NCI-H2196 treated with DMSO at 0.1 percent for 48 hours (cell line): ENCODE data around the gene GTSE1.

Experiments
- DNase-seq: peaks from one replicate; lab custom pipeline; 2025; ENCODE audit not compliant: unreplicated experiment; lab: John Stamatoyannopoulos, UW

GTSE1 gene

DNA sequence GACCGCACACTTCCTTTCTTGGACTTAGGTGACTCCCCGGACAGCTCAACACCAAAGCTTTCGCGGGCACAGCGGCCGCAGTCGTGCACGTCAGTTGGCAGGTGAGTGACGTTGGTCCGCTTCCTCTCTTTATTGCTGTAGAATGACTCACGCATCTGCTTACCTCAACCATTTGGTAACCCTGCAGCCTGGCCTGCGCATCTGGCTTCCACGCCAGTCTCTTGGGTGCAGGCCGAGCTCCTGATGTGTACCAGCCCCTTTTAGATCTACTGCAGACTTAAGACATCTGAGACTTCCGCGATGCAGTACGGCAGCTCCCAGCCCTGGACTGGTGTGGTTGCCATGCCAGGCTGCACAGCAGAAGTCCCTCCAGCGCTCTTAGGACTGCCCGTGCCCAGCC lies 26.5 kb downstream of the GTSE1 start:
- no peak for DNase-seq

DNA sequence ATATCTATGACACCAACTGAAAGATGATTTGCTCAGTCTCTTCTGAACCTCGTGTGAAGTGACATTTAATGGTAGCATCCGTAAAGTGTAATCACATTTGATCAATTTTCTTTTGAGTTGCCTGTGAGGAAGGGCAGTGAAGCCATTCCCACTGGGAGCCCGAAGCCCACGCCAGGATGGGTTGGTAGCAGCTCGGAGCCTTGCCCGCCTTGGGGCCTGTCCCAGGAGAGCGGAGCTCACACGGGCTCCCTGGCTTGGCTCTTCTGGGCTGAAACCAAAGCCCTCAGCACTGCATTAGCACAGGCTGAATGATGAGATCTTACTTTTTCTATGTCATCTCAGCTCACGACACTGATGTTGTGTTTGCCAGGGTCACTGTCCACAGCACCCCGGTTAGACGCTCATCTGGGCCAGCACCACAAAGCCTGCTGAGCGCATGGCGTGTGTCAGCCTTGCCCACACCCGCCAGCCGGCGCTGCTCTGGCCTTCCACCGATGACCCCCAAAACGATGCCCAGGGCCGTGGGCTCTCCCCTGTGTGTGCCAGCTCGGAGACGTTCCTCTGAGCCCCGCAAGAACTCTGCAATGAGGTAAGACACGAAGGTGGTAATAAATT lies 29.5 kb downstream of the GTSE1 start:
- DNase-seq, result no peak

DNA sequence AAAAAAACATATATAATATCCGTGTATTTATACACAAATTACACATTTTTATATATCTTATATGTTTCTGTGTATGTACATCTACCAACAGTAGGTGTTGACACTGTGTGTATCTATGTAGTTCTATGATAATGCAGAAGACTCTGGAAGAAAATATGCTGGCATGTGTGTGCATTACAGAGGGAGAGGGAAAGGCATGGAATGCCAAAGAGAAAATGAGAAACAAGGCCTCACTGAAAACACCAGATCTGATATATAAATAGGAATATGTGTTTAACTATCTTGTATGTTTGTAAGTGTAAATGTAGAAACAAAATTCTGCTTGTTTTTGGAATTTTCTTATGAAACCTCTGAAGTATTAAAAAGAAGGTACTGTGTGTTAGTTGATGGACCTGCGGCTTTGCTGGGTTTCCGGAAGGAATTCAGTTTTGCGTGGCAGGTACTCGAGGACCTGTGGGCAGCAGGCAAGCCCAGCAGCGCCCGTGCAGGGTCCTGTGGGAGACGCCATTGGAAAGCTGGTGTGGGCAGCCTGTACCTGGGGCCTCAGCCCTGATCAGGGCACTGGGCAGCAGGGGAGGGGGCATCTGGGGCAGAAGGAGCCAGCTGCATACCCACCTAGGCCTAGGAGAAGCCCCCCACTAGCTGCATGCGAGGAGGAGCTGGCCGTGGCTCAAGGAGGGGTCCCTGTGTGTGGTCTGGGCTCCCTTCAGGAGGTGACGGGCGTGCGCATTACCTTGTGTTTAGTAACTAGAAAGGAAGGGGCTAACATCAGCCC lies 31.2 kb downstream of the GTSE1 start:
- DNase-seq, result no peak

DNA sequence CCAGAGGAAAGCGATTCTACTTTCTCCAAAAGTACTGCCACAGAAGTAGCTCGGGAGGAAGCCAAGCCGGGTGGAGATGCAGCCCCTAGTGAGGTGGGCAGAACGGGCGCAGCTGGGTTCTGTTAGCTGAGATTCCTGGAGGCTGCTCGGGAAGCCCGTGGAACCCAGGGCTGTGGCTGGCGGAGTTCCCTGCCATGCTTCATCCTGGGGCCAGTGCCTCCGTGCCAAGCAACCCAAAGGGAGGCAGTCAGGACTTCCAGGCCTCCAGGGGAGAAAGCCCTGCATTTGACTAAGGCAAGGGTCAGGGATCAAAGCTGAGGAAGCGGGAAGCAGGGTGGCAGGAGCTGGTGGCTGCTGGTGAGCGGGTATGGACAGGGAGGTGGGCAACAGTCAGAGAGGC lies 32.1 kb downstream of the GTSE1 start:
- DNase-seq, result no peak

DNA sequence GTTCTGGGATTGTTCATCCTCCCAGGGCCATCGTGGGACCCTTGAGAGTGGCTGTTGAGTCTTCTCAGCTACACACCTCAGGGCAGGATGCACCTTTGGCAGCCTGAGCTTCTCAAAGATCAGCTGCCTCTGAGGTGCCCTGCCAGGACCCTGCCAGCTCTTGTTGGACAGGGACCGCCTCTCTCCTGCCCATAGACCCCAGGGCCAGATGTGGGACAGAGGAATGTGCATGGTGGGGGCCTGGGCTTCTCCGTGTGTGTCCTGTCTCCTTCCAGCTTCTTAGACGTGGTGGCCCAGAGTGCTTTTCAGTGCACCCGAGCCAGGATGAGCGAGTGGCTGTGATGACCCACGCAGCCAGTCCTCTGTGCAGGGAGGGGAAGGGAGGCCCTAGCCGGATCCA lies 32.9 kb downstream of the GTSE1 start:
- DNase-seq, result no peak

DNA sequence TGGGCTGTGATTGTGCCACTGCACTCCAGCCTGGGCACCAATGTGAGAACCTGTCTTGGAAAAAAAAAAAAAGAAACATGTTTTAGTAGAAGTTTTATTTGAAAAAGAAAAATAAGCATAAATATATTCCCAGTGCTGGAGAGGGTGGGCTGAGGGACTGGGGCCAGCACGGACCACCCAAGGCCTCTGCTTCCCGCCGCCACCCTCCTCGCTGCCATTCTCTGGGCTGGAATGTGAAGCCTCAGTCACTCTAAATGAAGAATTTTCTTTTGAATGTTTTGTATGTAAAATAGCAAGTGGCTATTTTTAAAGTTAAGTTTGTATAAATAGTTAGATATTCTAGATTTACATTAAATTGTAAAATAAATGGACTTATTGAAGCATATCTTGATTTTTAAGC lies 33.8 kb downstream of the GTSE1 start:
- no peak for DNase-seq

DNA sequence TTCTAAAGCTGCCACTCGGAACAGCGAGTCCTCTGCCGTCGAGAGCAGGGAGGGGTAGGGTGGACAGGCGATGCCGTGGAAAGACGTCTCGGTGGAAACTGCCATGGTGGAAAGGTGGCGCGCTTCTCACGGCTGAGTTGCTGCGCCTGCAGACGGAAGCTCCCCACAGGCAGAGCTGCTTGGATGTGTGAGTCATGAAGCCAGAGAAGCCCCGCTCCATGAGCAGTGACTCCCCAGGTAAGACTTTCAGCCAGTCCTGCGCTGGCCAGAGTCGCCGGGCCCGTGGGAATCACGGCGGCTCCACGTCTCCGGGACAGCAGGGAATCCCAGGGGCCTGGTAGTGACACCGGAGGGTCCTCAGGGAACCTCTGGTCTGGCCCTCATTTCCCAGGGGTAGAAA lies 34.8 kb downstream of the GTSE1 start:
- no peak for DNase-seq

DNA sequence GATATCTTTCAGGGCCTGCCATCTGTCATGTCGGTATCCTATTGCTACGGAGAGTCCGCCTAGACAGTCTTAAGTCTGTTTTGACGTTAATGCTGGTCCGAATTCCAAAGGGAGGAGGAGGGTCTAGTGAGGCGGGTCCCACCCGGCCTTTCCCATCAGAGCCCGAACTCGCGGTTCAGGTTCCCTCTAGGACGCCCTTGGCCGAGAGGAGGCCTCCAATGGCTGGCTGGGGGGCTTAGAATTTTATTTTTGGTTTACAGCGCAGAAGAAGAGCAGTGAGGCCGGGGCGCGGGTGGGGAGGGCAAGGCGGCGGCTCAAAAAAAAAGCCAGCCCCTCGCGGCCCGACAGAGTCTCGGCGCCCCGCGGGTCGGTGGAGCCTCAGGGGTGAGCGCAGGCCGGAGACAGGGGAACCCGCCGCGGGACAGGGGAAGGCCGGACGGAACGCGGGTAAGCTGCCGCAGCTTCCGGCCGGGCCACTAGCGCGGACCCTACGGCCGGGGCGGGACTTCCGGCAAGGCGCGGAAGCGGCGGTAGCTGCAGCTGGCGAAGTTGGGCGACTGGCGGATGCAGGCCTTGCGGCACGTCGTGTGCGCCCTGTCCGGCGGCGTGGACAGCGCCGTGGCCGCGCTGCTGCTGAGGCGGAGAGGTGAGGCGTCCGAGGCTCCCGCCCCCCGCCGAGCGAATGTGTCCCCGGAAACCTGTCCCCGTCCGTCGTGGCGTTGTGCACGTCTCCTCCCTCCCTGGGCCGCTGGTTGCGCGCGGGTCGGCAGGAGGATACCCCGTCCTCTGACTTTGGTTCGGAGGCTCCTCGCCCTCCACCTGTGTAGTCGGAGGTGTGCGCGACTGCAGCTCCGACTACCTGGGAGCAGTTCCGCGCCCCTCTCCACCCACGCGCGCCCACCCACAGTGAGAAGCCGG lies 38.8 kb downstream of the GTSE1 start, which contains the start of gene TRMU:
TSS of gene TRMU (plus strand) at position 514 of the 918 bp plus-strand sequence. CDS start at position 565, 51 bp downstream.
- DNase-seq, result peak; percentile 81

DNA sequence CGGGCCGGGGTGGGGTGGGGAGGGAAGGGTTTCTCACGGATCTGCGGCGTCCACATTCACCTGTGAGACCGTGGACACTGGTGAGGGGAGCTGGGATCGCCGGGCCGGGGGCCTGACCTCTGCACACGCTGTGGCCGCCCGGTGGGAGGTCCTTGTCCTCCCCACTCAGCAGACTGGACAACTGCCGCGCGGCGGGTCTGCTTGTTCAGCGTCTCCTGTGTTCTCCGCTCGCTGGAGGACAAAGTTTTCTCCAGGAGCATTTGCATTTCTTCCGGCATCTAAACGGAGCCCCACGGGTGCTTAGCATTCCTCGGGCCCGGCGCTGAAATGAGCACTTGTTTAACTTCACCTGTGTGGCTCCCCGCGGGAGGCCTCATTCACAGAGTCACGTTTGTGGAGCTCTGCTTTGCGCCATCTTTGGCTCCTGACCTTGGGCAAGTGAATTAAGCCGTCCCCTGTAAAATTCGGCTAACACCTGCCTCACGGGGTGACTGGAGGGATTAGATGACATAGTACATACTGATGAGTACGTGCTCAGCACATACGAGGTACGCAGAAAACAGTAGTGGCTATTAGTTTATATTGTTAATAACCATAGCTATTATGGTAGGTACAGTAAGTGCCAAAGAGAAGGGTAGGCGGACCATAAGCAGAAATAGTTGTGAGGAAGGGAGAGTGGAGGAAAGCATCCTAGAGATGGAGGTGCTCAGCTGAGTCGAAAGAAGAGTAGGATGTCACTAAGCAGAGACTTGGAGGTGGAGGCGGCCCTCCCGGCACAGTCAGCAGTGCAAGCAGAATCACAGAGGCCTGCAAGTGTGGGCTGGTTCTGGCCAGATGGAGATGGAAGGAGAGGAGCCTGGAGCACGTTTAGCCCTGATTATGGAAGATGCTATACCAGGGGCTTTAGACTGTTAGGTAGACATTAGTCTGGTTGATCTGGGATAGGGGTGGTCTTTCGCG lies 39.7 kb downstream of the GTSE1 start:
- no peak for DNase-seq

DNA sequence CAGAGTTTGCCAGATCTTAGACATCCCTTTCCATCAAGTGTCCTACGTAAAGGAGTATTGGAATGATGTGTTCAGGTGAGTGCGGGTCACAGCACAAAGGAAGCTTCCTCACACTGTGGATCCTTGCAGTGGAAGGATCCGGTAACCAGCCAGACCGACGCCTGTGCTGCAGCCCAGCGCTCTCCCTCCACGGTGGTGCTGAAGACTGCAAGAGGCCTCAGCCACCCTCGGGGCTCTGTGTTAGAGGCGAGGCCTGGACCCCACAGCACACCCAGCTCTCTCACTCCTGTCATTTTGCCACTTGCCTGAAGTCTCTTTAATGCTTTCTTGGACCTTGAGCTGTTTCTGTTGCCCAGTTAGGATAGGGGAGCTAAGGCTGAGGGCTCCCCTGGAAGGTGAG lies 41.2 kb downstream of the GTSE1 start:
- no peak for DNase-seq

DNA sequence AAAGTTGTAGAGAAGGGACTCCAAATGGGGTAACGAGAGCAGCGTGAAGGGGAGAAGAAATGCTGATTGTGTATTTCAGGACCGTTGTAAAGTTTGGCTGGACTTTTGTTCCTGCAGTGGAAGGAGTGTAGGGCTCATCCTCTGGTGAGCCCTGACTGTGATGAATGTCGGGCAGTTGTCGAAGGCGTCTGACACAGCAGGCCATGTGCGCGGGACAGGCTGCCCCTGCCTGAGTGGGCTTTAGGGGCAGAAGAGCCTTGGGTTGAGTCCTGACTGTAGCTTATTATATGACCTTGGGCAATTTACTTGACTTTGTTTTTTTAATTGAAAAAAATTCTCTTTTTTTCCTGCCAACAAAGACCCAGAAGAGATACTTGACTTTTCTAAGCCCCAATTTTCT lies 42.0 kb downstream of the GTSE1 start:
- DNase-seq, result no peak

DNA sequence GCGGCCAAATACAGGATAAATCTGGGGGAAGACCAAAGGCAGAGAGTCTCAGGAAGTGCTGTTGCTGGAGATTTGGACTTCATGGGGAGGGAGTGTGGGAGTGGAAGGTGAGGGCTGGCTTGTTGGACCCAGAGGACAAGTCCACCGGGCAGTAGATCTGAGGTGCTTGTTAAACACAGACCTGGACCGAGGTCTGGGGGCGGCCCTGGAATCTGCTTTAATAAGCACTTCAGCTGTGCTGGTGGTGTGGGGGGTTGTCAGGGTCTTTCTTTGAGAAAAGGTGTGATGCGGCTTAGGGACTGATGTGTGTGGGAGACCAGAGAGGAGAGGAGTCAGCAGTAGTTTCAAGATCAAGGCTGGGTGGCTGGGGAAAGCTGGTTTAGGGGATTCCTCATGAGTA lies 43.3 kb downstream of the GTSE1 start:
- no peak for DNase-seq

DNA sequence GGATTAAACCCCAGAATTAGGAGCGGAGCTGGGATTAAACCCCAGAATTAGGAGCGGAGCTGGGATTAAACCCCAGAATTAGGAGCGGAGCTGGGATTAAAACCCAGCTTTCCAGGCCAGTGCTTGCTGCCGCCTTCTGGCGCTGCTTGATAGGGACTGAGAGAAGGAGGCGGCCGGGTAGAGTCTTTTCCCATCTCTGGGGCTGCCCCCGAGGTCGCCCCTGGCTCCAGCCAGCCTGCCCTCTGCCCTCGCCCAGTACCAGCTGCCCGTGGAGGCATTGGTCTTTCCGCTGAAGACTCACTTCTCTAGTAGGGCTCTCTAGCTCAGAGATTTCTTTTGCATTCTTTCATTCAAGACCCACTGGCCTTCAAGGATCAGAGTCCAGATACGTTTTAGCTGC lies 44.0 kb downstream of the GTSE1 start:
- no peak for DNase-seq

DNA sequence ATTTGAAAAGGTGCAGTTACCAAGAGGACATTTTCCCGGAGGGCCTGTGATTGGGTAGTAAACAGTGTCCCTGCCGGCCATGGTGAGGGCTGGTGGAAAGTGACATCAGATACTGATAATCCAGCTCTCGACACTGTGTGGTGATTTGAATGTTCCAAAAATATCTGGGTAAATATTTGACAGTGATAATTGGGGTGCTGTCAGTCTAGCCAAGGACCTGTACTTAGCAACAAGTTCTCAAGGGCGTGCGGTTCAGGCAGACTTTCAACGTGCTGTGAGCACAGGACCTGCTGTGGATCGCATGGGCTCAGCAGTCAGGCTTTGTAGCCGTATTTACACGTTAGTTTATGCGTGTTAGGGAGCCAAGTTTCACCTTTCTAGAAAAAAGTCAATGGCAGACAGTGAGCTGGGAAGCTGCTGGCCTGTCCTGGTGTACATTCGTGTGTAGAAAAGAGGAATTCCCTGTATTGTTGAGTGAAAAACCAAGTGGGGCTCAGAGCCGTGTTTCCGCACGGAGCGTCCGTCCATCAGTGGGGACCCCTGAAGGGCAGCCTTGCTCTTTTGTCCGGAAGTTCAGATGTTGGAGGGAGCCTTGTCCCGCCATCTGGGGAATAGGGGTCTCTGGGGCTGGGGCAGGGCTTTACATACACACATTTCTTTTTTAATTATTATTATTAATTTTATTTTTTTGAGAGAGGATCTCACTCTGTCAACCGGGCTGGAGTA lies 50.2 kb downstream of the GTSE1 start:
- no peak for DNase-seq

DNA sequence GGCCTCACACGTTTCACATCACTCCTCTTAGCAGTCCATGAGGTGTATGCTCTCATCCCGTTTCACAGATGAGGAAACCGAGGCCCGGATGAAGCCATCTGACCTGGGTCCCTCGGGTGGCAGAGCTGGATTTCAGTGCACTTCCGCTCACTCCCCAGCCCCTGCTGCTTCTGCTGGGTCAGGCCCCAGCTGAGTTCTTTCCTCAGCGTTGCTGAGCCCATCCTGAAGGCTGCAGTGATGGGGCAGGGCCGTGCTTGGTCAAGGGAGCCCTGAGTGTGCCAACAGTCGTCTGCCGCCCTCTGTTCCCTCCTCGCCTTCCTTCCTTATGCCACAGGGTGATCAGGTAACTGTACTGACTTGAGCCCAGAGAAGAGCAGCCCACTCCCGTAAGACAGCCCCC lies 51.0 kb downstream of the GTSE1 start:
- DNase-seq, result no peak

DNA sequence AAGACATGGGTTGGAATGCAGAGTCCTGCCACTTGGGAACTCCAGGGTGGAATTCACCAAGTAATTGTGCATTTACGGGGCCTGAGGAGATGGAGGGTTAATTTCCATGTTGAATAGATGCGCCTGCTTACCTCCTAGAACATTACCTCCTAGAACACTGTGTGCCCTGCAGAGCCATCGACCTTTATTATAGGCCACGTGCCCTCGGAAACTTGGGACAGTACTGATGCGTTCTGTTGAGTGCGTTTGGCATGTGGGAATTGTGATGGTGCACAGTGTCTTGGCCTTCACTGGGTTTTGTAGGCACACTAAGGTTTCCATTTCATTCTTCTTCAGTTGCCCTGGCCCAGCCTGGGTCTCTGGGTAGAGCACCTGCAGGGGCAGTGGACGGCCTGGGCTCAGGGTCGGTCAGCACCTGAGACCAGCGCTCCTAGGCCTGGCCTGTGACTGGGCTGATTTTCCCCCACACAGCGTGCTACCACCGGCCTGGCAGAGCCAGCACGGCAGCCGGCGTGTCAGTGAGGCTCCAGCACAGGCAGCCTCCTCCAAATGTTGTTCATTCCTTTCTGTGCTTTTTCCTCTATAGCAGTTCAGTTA lies 51.5 kb downstream of the GTSE1 start:
- no peak for DNase-seq

DNA sequence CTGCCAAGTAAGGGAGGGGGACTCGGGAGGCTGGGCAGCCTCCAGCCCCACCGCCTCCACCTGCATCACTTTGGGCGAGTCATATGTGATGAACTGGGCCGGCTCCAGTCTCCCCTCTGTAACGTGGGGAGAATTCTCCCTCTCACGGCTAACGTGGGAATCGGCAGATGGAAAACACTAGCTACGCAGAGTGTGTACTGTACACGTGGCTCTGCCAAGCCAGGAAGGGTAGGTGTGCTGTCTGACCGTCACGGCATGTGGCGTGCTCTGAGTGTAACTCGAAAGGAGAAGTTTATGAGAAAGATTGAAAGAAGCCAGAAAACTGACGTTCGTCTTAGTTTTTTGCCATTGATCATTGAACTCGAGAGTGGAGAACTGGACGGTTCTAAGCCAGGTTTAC lies 52.6 kb downstream of the GTSE1 start:
- no peak for DNase-seq

DNA sequence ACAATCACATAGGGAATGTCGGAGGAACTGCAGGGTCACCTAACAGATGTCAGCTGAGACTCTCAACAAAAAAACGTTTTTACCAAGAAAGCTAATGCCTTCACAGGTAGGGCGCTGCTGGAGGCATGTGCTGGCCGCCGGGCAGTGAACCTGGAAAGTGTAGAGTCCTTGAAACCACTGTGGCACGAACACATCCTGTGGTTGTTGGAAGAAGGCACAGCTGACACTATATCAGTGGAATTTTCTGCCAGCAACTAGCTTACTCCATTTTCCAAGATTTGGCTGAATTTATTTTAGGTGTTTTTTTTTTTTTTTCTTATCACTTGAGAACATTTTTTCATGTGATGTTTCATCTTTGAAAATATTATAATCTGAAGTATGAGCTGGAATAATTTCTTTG lies 53.0 kb downstream of the GTSE1 start:
- DNase-seq, result no peak

DNA sequence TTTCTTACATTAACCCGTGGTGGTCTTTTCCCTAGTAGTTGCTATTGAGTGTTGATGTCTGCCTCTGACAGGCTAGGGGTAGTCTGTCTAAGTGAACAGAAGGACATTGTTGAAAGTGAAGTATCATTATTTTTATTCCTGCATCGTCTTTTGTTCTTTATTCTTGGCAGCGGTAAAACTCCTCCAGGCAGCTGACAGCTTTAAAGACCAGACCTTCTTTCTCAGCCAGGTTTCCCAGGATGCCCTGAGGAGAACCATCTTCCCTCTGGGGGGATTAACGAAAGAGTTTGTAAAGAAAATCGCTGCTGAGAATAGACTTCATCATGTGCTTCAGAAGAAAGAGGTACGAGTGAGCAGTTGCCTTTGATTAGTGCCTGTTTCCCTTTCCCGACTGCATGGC lies 53.5 kb downstream of the GTSE1 start:
- no peak for DNase-seq

DNA sequence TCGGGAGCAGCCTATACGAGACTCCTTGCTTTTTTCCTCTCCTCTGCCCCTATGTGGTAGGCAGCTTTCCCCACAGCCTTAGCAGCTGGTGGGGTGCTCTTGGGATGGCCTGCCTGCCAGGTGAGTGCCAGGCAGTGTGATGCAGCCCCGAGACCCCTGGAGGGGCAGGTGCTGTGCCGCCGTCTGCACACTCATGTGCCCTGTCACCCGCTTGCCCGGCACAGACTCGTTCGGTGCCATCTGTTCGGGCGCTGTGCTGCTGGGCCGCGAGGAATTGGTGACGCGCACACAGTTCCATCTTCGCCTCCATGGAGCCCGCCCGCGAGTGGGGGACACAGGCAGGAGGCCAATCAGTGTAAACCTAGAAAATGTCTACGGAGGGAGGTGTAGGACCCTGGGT lies 54.0 kb downstream of the GTSE1 start:
- no peak for DNase-seq
